Liver (tissue), 9 donors: ENCODE results near the gene TFF1. TPM values are rescaled to one million over a fixed set of nuclear protein-coding genes. Genes with fewer than 3 reads are reported as not detected.

Experiments
- DNase-seq: peaks from one replicate; pipeline ENCODE4 v3.0.0-alpha.2; 2017; ENCODE audit warnings: low spot score
- H3K27ac ChIP-seq, 2 donors: one replicate each; pipeline ENCODE4 v1.7.0; 2013; ENCODE audit warnings: inconsistent platforms in 2 of 2, low read length in 2 of 2, control low read depth in 1 of 2, low read depth in 1 of 2, mild to moderate bottlenecking in 1 of 2
- H3K27me3 ChIP-seq, 4 donors: one replicate each; pipeline versions ENCODE4 v1.6.1 to v1.7.0; 2013; ENCODE audit warnings: low read length in 3 of 4, inconsistent platforms in 1 of 4, mild to moderate bottlenecking in 1 of 4, moderate library complexity in 1 of 4; ENCODE audit not compliant: control insufficient read depth in 4 of 4, insufficient read depth in 4 of 4
- H3K36me3 ChIP-seq, 4 donors: one replicate each; pipeline versions ENCODE4 v1.6.1 to v1.7.0; 2013; ENCODE audit warnings: low read length in 3 of 4, mild to moderate bottlenecking in 3 of 4, low read depth in 1 of 4, moderate library complexity in 1 of 4; ENCODE audit not compliant: control insufficient read depth in 4 of 4, insufficient read depth in 3 of 4
- H3K4me1 ChIP-seq, 4 donors: one replicate each; pipeline versions ENCODE4 v1.6.1 to v1.7.0; 2013; ENCODE audit warnings: low read length in 3 of 4, mild to moderate bottlenecking in 3 of 4, moderate library complexity in 1 of 4; ENCODE audit not compliant: control insufficient read depth in 4 of 4, insufficient read depth in 4 of 4
- H3K4me3 ChIP-seq, 3 donors: one replicate each; pipeline versions ENCODE4 v1.6.1 to v1.7.0; 2013; ENCODE audit warnings: low read length in 3 of 3, control low read depth in 1 of 3, low read depth in 1 of 3, mild to moderate bottlenecking in 1 of 3
- H3K9ac ChIP-seq, 2 donors: one replicate each; pipeline ENCODE4 v1.7.0; 2013; ENCODE audit warnings: low read length in 2 of 2, mild to moderate bottlenecking in 2 of 2, moderate library complexity in 2 of 2, control low read depth in 1 of 2, low read depth in 1 of 2
- H3K9me3 ChIP-seq, 4 donors: one replicate each; pipeline versions ENCODE4 v1.6.1 to v1.7.0; 2013; ENCODE audit warnings: low read length in 3 of 4; ENCODE audit not compliant: control insufficient read depth in 4 of 4
- EGR1 ChIP-seq, 2 donors: IDR thresholded peaks; 2 replicates each; pipeline ENCODE4 v1.6.1; 2016 to 2018; ENCODE audit warnings: antibody characterized with exemption in 2 of 2, low read depth in 2 of 2
- FOXA1 ChIP-seq: IDR thresholded peaks from 2 replicates; pipeline ENCODE4 v1.6.1; 2016; ENCODE audit warnings: antibody characterized with exemption
- FOXA2 ChIP-seq: IDR thresholded peaks from 2 replicates; pipeline ENCODE4 v1.6.1; 2016; ENCODE audit warnings: antibody characterized with exemption
- GABPA ChIP-seq, 2 donors: IDR thresholded peaks in 1 of 2; conservative IDR thresholded peaks in 1 of 2; 2 replicates each; pipeline ENCODE4 v1.6.1; 2016; ENCODE audit warnings: antibody characterized with exemption in 2 of 2, mild to moderate bottlenecking in 1 of 2, moderate library complexity in 1 of 2
- HNF4G ChIP-seq: IDR thresholded peaks from 2 replicates; pipeline ENCODE4 v1.6.1; 2016; ENCODE audit warnings: antibody characterized with exemption
- JUND ChIP-seq, 2 donors: IDR thresholded peaks; 2 replicates each; pipeline ENCODE4 v1.6.1; 2016; ENCODE audit warnings: antibody characterized with exemption in 2 of 2
- NR2F2 ChIP-seq: IDR thresholded peaks from 2 replicates; pipeline ENCODE4 v1.6.1; 2016; ENCODE audit warnings: antibody characterized with exemption
- RAD21 ChIP-seq, 2 donors: IDR thresholded peaks; 2 replicates each; pipeline ENCODE4 v1.6.1; 2016; ENCODE audit warnings: antibody characterized with exemption in 2 of 2, mild to moderate bottlenecking in 2 of 2
- SP1 ChIP-seq: IDR thresholded peaks from 2 replicates; pipeline ENCODE4 v1.6.1; 2018; ENCODE audit warnings: antibody characterized with exemption, mild to moderate bottlenecking
- TAF1 ChIP-seq: conservative IDR thresholded peaks from 2 replicates; pipeline ENCODE4 v1.6.1; 2016; ENCODE audit warnings: antibody characterized with exemption, mild to moderate bottlenecking
- YY1 ChIP-seq: IDR thresholded peaks from 2 replicates; pipeline ENCODE4 v1.6.1; 2016; ENCODE audit warnings: antibody characterized with exemption, mild to moderate bottlenecking
- WGBS: extraction: QIAGEN DNeasy Blood & Tissue Kit; methylation state at CpG from one replicate; pipeline ENCODE4 v1.1.7; 2013; 5-methylcytosine and 5-hydroxymethylcytosine counted together
- polyA plus RNA-seq, 2 donors: library from polyadenylated mRNA; stranded (reverse) in 1 of 2; unstranded in 1 of 2; fragments of 200-250 nt in 1 of 2; fragments of >200 nt in 1 of 2; fragmentation: Nextera tagmentation in 1 of 2; extraction: Ambion mirVana in 1 of 2; gene quantifications; one replicate each; pipeline versions ENCODE4 v1.2.1 to v1.2.3, GENCODE V29; 2013 to 2015
- total RNA-seq, 2 donors: library from RNA; depleted of rRNA; stranded (reverse); fragments of >200 nt; gene quantifications; one replicate each; pipeline ENCODE4 v1.2.3, GENCODE V29; 2014
- TF ChIP-seq, protein P1 (sequence below): IDR thresholded peaks from 2 replicates; pipeline ENCODE4 v1.6.1; 2016; ENCODE audit warnings: antibody characterized with exemption, mild to moderate bottlenecking
- TF ChIP-seq, protein P2 (sequence below): IDR thresholded peaks from 2 replicates; pipeline ENCODE4 v1.6.1; 2016; ENCODE audit warnings: antibody characterized with exemption
- TF ChIP-seq, protein P3 (sequence below): fragments of 150-350 bp; IDR thresholded peaks from 2 replicates; pipeline ENCODE4 v1.5.1; 2017; ENCODE audit warnings: improper control_type of control experiment, low read depth, low read length; ENCODE audit not compliant: missing input control
- TF ChIP-seq, protein P4 (sequence below): IDR thresholded peaks from 2 replicates; pipeline ENCODE4 v1.6.1; 2016; ENCODE audit warnings: antibody characterized with exemption
- TF ChIP-seq, protein P5 (sequence below): IDR thresholded peaks from 2 replicates; pipeline ENCODE4 v1.6.1; 2016; ENCODE audit warnings: antibody characterized with exemption
- donor health status: healthy.
- donor health status: healthy.
- donor health status: healthy.
- donor health status: healthy.
- donor health status: healthy.

Gene TFF1
- total and polyA plus RNA-seq, 4 donors, result not detected

DNA sequence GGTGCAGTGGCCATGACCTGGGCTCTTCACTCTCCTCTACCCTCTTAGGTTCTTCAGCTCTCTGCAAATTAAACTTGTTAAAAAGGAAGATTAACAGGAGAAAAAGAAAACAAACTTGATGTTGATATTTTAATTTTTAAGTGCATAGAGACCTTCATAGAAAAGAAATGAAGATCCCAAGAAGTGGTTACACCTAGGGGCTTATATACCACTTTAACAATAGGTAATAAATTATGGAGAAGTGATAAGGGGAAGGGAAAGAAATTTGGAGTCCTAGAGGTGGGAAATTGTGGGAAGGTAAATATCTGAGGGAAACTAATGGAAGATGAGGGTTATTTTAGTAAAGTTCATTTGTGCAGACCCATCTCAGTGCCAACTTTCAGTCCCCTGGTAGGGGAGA, 34.7 kb downstream of the TFF1 start:
- H3K4me1 ChIP-seq, result no peaks in the 10 kb centered on the region
- DNase-seq, result no peak
- H3K36me3 ChIP-seq, result no peaks in the 10 kb centered on the region
- no peaks in the 10 kb centered on the region for H3K9me3 ChIP-seq
- no peak overlapping the region for H3K27ac ChIP-seq
- no peaks in the 10 kb centered on the region for H3K27me3 ChIP-seq
- TF ChIP-seq FOXA1 (no peak), EGR1 (IDR thresholded peaks at IDR 0.05; ENCODE audit: low read depth in 2 of 2) (no peak), FOXA2 (no peak), JUND (IDR thresholded peaks at IDR 0.05) (no peak), YY1 (no peak), GABPA (IDR thresholded peaks at IDR 0.05 in 1 of 2, conservative IDR thresholded peaks at IDR 0.05 in 1 of 2) (no peak), SP1 (no peak), HNF4G (no peak)
- TF ChIP-seq, protein P1, sequence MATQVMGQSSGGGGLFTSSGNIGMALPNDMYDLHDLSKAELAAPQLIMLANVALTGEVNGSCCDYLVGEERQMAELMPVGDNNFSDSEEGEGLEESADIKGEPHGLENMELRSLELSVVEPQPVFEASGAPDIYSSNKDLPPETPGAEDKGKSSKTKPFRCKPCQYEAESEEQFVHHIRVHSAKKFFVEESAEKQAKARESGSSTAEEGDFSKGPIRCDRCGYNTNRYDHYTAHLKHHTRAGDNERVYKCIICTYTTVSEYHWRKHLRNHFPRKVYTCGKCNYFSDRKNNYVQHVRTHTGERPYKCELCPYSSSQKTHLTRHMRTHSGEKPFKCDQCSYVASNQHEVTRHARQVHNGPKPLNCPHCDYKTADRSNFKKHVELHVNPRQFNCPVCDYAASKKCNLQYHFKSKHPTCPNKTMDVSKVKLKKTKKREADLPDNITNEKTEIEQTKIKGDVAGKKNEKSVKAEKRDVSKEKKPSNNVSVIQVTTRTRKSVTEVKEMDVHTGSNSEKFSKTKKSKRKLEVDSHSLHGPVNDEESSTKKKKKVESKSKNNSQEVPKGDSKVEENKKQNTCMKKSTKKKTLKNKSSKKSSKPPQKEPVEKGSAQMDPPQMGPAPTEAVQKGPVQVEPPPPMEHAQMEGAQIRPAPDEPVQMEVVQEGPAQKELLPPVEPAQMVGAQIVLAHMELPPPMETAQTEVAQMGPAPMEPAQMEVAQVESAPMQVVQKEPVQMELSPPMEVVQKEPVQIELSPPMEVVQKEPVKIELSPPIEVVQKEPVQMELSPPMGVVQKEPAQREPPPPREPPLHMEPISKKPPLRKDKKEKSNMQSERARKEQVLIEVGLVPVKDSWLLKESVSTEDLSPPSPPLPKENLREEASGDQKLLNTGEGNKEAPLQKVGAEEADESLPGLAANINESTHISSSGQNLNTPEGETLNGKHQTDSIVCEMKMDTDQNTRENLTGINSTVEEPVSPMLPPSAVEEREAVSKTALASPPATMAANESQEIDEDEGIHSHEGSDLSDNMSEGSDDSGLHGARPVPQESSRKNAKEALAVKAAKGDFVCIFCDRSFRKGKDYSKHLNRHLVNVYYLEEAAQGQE, result no peak
- TF ChIP-seq, protein P2, sequence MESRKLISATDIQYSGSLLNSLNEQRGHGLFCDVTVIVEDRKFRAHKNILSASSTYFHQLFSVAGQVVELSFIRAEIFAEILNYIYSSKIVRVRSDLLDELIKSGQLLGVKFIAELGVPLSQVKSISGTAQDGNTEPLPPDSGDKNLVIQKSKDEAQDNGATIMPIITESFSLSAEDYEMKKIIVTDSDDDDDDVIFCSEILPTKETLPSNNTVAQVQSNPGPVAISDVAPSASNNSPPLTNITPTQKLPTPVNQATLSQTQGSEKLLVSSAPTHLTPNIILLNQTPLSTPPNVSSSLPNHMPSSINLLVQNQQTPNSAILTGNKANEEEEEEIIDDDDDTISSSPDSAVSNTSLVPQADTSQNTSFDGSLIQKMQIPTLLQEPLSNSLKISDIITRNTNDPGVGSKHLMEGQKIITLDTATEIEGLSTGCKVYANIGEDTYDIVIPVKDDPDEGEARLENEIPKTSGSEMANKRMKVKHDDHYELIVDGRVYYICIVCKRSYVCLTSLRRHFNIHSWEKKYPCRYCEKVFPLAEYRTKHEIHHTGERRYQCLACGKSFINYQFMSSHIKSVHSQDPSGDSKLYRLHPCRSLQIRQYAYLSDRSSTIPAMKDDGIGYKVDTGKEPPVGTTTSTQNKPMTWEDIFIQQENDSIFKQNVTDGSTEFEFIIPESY, result no peak
- TF ChIP-seq, protein P3, sequence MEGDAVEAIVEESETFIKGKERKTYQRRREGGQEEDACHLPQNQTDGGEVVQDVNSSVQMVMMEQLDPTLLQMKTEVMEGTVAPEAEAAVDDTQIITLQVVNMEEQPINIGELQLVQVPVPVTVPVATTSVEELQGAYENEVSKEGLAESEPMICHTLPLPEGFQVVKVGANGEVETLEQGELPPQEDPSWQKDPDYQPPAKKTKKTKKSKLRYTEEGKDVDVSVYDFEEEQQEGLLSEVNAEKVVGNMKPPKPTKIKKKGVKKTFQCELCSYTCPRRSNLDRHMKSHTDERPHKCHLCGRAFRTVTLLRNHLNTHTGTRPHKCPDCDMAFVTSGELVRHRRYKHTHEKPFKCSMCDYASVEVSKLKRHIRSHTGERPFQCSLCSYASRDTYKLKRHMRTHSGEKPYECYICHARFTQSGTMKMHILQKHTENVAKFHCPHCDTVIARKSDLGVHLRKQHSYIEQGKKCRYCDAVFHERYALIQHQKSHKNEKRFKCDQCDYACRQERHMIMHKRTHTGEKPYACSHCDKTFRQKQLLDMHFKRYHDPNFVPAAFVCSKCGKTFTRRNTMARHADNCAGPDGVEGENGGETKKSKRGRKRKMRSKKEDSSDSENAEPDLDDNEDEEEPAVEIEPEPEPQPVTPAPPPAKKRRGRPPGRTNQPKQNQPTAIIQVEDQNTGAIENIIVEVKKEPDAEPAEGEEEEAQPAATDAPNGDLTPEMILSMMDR, result no peak
- TF ChIP-seq, protein P4, sequence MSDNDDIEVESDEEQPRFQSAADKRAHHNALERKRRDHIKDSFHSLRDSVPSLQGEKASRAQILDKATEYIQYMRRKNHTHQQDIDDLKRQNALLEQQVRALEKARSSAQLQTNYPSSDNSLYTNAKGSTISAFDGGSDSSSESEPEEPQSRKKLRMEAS, result no peak
- H3K4me3 ChIP-seq, result no peak overlapping the region
- no peak overlapping the region for H3K9ac ChIP-seq

DNA sequence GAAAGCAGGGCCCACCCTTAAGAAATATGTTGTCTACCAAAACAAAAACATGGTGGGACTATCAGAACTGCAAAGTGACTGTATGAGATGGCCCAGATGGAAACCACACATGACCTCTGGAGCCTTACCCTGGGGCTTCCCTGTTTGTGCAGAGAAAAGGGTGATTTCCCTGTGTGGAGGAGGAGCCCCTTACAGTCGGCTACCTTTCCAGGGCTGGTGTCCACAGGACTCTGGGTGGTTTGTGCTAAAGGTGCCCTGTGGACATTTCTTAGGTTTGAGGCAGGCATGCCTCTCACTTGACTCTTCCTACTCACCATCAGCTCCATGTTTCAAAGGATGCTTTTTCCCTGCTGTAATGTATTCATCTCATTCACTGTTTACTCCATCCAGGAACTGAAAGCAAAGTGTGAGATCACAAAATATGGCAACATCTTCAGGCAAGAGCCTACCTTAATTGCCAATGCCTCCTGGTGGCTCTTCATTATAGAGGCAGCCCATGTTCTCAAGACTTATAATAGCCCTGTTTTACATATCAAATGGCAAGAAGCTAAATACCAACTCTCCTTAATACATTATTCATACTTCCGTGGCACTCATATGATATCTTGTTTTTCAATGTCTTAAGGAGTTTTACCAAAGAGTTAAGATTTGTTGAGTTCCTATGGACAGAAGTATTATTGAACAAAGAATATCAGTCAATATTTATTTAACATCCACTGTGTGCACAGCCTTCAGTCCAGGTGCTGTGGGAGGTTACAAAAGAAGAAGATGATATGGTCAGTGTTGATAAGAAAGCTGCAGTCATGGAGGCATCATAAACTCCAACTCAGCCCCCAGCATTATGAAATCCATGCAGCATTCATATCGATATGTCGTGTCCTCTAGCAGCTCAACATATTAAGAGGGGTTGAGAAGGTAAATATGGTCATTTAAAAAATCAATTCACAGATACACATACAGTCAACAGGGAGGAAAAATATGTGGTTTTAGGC, 35.7 kb downstream of the TFF1 start:
- H3K27me3 ChIP-seq, result no peaks in the 10 kb centered on the region
- DNase-seq, result no peak

More for the DNA sequence above, 35.7 kb downstream of the TFF1 start:
- Histone ChIP-seq H3K27ac (no peak overlapping the region), H3K9me3 (no peaks in the 10 kb centered on the region), H3K36me3 (no peaks in the 10 kb centered on the region), H3K4me3 (no peak overlapping the region), H3K9ac (no peak overlapping the region), H3K4me1 (no peaks in the 10 kb centered on the region)
- 70% methylated on average over 4 of the region's 4 CpGs for WGBS
- TF ChIP-seq FOXA1, result no peak
- TF ChIP-seq RAD21 (IDR thresholded peaks at IDR 0.05), result no peak
- TF ChIP-seq SP1, result no peak
- TF ChIP-seq, protein P2, result no peak
- TF ChIP-seq JUND (IDR thresholded peaks at IDR 0.05), result no peak
- TF ChIP-seq GABPA (IDR thresholded peaks at IDR 0.05 in 1 of 2, conservative IDR thresholded peaks at IDR 0.05 in 1 of 2), result no peak
- no peak for TF ChIP-seq YY1
- TF ChIP-seq, protein P1, result no peak
- TF ChIP-seq HNF4G, result no peak
- TF ChIP-seq EGR1 (IDR thresholded peaks at IDR 0.05; ENCODE audit: low read depth in 2 of 2), result no peak
- no peak for TF ChIP-seq NR2F2
- TF ChIP-seq, protein P5, sequence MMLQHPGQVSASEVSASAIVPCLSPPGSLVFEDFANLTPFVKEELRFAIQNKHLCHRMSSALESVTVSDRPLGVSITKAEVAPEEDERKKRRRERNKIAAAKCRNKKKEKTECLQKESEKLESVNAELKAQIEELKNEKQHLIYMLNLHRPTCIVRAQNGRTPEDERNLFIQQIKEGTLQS, result no peak
- TF ChIP-seq TAF1, result no peak
